ENCODE measurements around the gene NPR2.

GRCh38 chr9:35852267-35852815 is 61.0 kb downstream of the NPR2 start:
- TF ChIP-seq REST (IDR thresholded peaks at IDR 0.05; ENCODE audit: insufficient read depth in 1 of 2, low read depth in 2 of 2, low read length in 2 of 2) (no peak), POLR2AphosphoS5 (IDR thresholded peaks at IDR 0.05; ENCODE audit: low read depth, low read length) (no peak), SIN3A (IDR thresholded peaks at IDR 0.05; ENCODE audit: borderline replicate concordance, insufficient read depth, low read length) (no peak), TAF1 (IDR thresholded peaks at IDR 0.05; ENCODE audit: borderline replicate concordance, insufficient read depth, low read length) (no peak)

Data from PFSK-1 (cell line).